ENCODE results near the gene A3GALT2. TPM values are rescaled to one million over a fixed set of nuclear protein-coding genes. Genes with fewer than 3 reads are reported as not detected.

Gene A3GALT2
- total RNA-seq, 1 donor from 2014 or later = not detected

DNA sequence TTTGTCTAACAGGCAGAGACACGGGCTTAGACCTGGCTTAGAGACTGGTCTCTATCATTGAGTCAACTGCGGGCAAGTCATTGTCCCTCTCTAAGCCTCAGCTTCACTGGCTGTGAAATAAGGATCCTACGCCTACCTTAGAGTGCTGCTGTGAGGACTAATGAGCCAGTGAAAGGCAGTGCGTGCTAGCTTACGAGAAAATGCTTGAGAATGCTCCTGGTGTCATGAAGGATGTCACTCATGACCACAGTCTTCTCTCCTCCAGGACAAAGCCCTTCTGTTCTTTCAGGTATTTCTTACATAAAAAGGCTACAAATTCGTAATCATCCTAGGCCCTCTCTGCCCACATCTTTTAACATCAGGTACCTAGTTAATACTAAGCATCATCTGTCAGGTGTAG lies 16.5 kb upstream of the A3GALT2 start:
- TF ChIP-seq, protein P1, sequence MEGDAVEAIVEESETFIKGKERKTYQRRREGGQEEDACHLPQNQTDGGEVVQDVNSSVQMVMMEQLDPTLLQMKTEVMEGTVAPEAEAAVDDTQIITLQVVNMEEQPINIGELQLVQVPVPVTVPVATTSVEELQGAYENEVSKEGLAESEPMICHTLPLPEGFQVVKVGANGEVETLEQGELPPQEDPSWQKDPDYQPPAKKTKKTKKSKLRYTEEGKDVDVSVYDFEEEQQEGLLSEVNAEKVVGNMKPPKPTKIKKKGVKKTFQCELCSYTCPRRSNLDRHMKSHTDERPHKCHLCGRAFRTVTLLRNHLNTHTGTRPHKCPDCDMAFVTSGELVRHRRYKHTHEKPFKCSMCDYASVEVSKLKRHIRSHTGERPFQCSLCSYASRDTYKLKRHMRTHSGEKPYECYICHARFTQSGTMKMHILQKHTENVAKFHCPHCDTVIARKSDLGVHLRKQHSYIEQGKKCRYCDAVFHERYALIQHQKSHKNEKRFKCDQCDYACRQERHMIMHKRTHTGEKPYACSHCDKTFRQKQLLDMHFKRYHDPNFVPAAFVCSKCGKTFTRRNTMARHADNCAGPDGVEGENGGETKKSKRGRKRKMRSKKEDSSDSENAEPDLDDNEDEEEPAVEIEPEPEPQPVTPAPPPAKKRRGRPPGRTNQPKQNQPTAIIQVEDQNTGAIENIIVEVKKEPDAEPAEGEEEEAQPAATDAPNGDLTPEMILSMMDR (IDR thresholded peaks at IDR 0.05) = no peak
- Histone ChIP-seq H3K27me3 (no peaks in the 10 kb centered on the region), H3K9me3 (no peaks in the 10 kb centered on the region), H3K36me3 (peaks cover 17 to 25% of the 10 kb centered on the region in 2 donors), H3K4me1 (peaks cover 58 to 96% of the 10 kb centered on the region in 2 donors), H3K27ac (peak overlapping the region; percentile 91 to 100), H3K4me3 (no peak overlapping the region)
- intact Hi-C loops (cut with DNase I) = loop anchor here (5.0 kb wide), 1 partner anchor 80 kb away; the partner anchor contains the start of gene ZNF362
- no peak for DNase-seq (ENCODE audit: low spot score in 2 of 2)

DNA sequence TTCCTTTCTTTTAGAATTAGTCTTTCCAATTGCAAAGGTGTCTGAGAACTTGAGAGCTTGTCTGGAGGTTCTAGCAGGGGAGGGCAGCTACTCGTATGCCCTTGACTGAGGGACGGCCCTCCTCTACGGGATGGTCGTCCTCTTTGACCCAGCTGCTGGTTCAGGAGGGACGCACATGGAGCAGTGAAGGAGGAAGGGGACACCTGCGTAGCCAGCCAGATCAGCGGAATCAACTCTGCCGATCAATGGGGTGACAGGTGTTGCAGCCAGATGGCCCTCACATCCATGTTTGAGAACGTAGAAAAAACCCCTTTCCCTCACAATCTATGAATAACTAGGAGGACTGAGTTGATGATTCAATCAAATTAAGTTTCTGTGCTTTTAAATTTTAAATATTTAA lies 15.7 kb upstream of the A3GALT2 start:
- no peak overlapping the region for H3K4me3 ChIP-seq
- DNase-seq (ENCODE audit: low spot score in 2 of 2) = no peak
- no peaks in the 10 kb centered on the region for H3K9me3 ChIP-seq
- peaks cover 58 to 96% of the 10 kb centered on the region in 2 donors for H3K4me1 ChIP-seq
- TF ChIP-seq, protein P1 (IDR thresholded peaks at IDR 0.05) = no peak
- peaks cover 23 to 25% of the 10 kb centered on the region in 2 donors for H3K36me3 ChIP-seq
- peak overlapping the region; percentile 80 to 100 for H3K27ac ChIP-seq
- intact Hi-C loops (cut with DNase I) = loop anchor here (5.0 kb wide), 1 partner anchor 79 kb away; the partner anchor contains the start of gene ZNF362
- H3K27me3 ChIP-seq = no peaks in the 10 kb centered on the region

DNA sequence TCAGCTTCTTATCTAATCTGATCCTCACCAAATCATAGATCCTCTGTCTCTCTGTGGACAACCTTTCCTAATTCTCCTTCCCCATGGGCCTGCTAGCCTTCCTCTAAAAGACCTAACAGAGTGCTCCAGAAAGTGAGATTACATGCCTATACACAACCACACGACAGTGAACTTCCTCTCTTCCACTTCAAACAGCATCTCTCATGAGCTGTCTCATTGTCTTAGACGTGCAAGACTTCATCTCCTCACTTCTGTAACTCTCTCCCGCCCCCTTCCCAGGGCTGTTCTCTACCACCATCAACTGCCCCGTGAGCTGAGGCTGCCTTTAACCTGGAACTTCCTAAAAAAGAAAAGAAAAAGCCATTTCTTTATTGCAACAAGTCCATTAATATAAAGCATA lies 14.1 kb upstream of the A3GALT2 start:
- TF ChIP-seq, protein P1 (IDR thresholded peaks at IDR 0.05) = no peak
- Histone ChIP-seq H3K36me3 (peaks cover 33 to 36% of the 10 kb centered on the region in 2 donors), H3K27me3 (no peaks in the 10 kb centered on the region), H3K4me1 (peaks cover 47 to 83% of the 10 kb centered on the region in 2 donors), H3K27ac (peak overlapping the region; percentile 80), H3K4me3 (peak overlapping the region in 1 of 2 donors; percentile 44), H3K9me3 (no peaks in the 10 kb centered on the region)
- intact Hi-C loops (cut with DNase I) = loop anchor here (5.0 kb wide), 1 partner anchor 78 kb away; the partner anchor contains the start of gene ZNF362
- DNase-seq (ENCODE audit: low spot score in 2 of 2) = peak in 1 of 2 donors; percentile 61

DNA sequence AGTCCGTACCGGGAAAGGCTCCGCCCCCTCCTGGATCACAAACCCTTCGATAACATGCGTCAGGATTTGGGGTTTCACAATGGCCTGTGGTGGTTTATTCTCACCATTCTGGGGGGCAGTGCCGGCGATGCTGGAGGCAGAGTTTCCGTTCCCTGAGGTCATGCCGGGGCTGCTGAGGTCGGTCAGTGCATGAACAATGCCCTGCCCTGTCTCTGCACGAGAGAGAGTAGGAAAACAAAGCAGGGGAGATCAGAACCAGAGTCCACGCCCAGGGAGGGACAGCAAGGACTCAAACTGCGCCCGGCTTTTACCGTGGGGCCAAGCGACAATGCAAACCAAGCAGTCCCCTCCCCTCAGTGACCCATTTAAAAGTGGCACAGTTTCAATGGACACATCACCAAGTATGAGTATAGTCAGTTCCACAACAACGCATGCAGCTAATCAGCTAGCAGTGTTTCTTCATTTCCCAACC lies 13.2 kb upstream of the A3GALT2 start:
- TF ChIP-seq, protein P1 (IDR thresholded peaks at IDR 0.05) = no peak
- Histone ChIP-seq H3K36me3 (peaks cover 42 to 45% of the 10 kb centered on the region in 2 donors), H3K4me1 (peaks cover 44 to 74% of the 10 kb centered on the region in 2 donors), H3K27ac (peak overlapping the region; percentile 80), H3K9me3 (no peaks in the 10 kb centered on the region), H3K27me3 (no peaks in the 10 kb centered on the region), H3K4me3 (peak overlapping the region; percentile 22 to 44)
- intact Hi-C loops (cut with DNase I) = no loop called here
- DNase-seq (ENCODE audit: low spot score in 2 of 2) = peak; percentile 43 to 90

DNA sequence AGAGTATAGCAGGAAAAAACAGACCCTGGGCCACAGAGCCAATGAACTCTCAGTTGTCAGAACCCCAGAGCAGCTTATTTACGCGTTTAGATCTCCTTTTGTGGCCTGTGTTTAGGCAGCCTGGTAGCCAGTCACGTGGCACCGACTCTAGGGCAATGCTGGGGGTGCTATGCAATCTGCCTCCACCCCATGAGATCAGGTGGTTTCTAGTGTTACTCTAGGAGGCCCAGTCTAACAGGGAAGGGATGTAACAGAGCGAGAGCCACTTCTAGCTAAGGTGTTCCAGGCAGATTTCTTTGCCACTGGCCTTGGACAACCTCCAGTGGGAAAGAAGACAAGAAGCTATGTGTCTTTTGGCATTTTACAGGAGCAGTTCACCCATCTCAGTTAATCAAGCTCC lies 12.0 kb upstream of the A3GALT2 start:
- Histone ChIP-seq H3K27ac (peak overlapping the region; percentile 80), H3K4me3 (no peak overlapping the region), H3K27me3 (no peaks in the 10 kb centered on the region), H3K36me3 (peaks cover 54 to 57% of the 10 kb centered on the region in 2 donors), H3K4me1 (peaks cover 38 to 70% of the 10 kb centered on the region in 2 donors), H3K9me3 (no peaks in the 10 kb centered on the region)
- intact Hi-C loops (cut with DNase I) = loop anchor here (1.0 to 2.0 kb wide), 2 partner anchors 14 to 34 kb away; no protein-coding TSS in a partner anchor
- TF ChIP-seq, protein P1 (IDR thresholded peaks at IDR 0.05) = no peak
- DNase-seq (ENCODE audit: low spot score in 2 of 2) = peak in 1 of 2 donors; percentile 55
